Measurements from ENCODE around the gene FBLN2. TPM values are rescaled to one million over a fixed set of nuclear protein-coding genes. Genes with fewer than 3 reads are reported as not detected.

Gene FBLN2
- polyA plus RNA-seq, 3 donors: 0.08 TPM; not detected in 2

GRCh38 chr3:13549623-13550422, 898 bp downstream of the FBLN2 start:
- 32% methylated on average over 11 of the region's 18 CpGs for WGBS (ENCODE audit: insufficient coverage)
- H3K27ac ChIP-seq (ENCODE audit: low read depth in 1 of 2, low read length in 2 of 2): no peak overlapping the region

GRCh38 chr3:13550423-13550690, 1.4 kb downstream of the FBLN2 start:
- Histone ChIP-seq H3K36me3 (replicated peaks in 1 of 2; ENCODE audit: control insufficient read depth in 1 of 2, insufficient read depth in 2 of 2, low read length in 2 of 2) (no peaks in the 10 kb centered on the region), H3K4me2 (replicated peaks; ENCODE audit: extremely low read depth, low read length, poor library complexity, severe bottlenecking) (no peak overlapping the region), H3K4me1 (ENCODE audit: control insufficient read depth in 1 of 2, insufficient read depth in 2 of 2, low read length in 2 of 2) (peaks cover 3 to 13% of the 10 kb centered on the region in 2 donors), H4K20me1 (ENCODE audit: insufficient read depth, low read length) (no peaks in the 10 kb centered on the region), H3K27me3 (ENCODE audit: control insufficient read depth in 2 of 2, insufficient read depth in 2 of 2, low read length in 2 of 2) (peaks cover 8 to 28% of the 10 kb centered on the region in 2 donors), H2AFZ (ENCODE audit: insufficient read depth, low read depth, low read length, poor library complexity, severe bottlenecking) (no peak overlapping the region), H3K27ac (ENCODE audit: low read depth in 1 of 2, low read length in 2 of 2) (no peak overlapping the region), H3K9ac (ENCODE audit: insufficient read depth, low read length, poor library complexity, severe bottlenecking) (no peak overlapping the region), H3K9me3 (replicated peaks in 1 of 2; ENCODE audit: control insufficient read depth in 1 of 2, insufficient read depth in 1 of 2, low read length in 2 of 2) (no peaks in the 10 kb centered on the region), H3K79me2 (ENCODE audit: insufficient read depth, low read length) (no peaks in the 10 kb centered on the region), H3K4me3 (replicated peaks in 1 of 3; ENCODE audit: low read depth in 2 of 3, low read length in 3 of 3) (no peak overlapping the region)
- Mint-ChIP-seq H3K36me3 (peaks cover 2 to 7% of the 10 kb centered on the region in 2 donors), H3K4me3 (peak overlapping the region in 1 of 2 donors; percentile 68), H3K27ac (no peak overlapping the region), H3K9me3 (peaks cover 0 to 9% (median 2%) of the 10 kb centered on the region in 7 donors), H3K27me3 (ENCODE audit: low read depth in 3 of 3) (peaks cover 24 to 36% (median 28%) of the 10 kb centered on the region in 3 donors), H3K4me1 (peaks cover 10% of the 10 kb centered on the region)
- 8% methylated on average over 2 of the region's 2 CpGs for WGBS (ENCODE audit: insufficient coverage)
- intact Hi-C loops (cut with micrococcal nuclease): no loop called here
- no peak for DNase-seq
- TF ChIP-seq CTCF (IDR thresholded peaks at IDR 0.05): no peak

More at GRCh38 chr3:13549623-13550422, 898 bp downstream of the FBLN2 start:
- H2AFZ ChIP-seq (ENCODE audit: insufficient read depth, low read depth, low read length, poor library complexity, severe bottlenecking): no peak overlapping the region
- Mint-ChIP-seq H3K4me1 (peaks cover 10% of the 10 kb centered on the region), H3K4me3 (peak overlapping the region; percentile 52 to 80), H3K36me3 (peaks cover 2 to 7% of the 10 kb centered on the region in 2 donors), H3K9me3 (peaks cover 0 to 9% (median 2%) of the 10 kb centered on the region in 7 donors), H3K27ac (no peak overlapping the region), H3K27me3 (ENCODE audit: low read depth in 3 of 3) (peaks cover 24 to 39% (median 28%) of the 10 kb centered on the region in 3 donors)
- no peak overlapping the region for H3K4me3 ChIP-seq (replicated peaks in 1 of 3; ENCODE audit: low read depth in 2 of 3, low read length in 3 of 3)
- H3K27me3 ChIP-seq (ENCODE audit: control insufficient read depth in 2 of 2, insufficient read depth in 2 of 2, low read length in 2 of 2): peaks cover 8 to 28% of the 10 kb centered on the region in 2 donors
- no peak overlapping the region for H3K9ac ChIP-seq (ENCODE audit: insufficient read depth, low read length, poor library complexity, severe bottlenecking)
- intact Hi-C loops (cut with micrococcal nuclease): no loop called here
- no peaks in the 10 kb centered on the region for H4K20me1 ChIP-seq (ENCODE audit: insufficient read depth, low read length)
- H3K9me3 ChIP-seq (replicated peaks in 1 of 2; ENCODE audit: control insufficient read depth in 1 of 2, insufficient read depth in 1 of 2, low read length in 2 of 2): no peaks in the 10 kb centered on the region
- peaks cover 3 to 13% of the 10 kb centered on the region in 2 donors for H3K4me1 ChIP-seq (ENCODE audit: control insufficient read depth in 1 of 2, insufficient read depth in 2 of 2, low read length in 2 of 2)
- no peak for TF ChIP-seq CTCF (IDR thresholded peaks at IDR 0.05)
- DNase-seq: no peak
- H3K4me2 ChIP-seq (replicated peaks; ENCODE audit: extremely low read depth, low read length, poor library complexity, severe bottlenecking): peak overlapping the region; percentile 53
- H3K79me2 ChIP-seq (ENCODE audit: insufficient read depth, low read length): no peaks in the 10 kb centered on the region
- no peaks in the 10 kb centered on the region for H3K36me3 ChIP-seq (replicated peaks in 1 of 2; ENCODE audit: control insufficient read depth in 1 of 2, insufficient read depth in 2 of 2, low read length in 2 of 2)

Measured in CD14-positive monocyte (primary cell).